ENCODE measurements around the gene ANAPC2.

Gene ANAPC2

GRCh38 chr9:137227054-137227852, 38.9 kb upstream of the ANAPC2 start, which contains the start of gene RNF224:
Gene RNF224, plus strand, starts transcription at chr9:137227502. Its CDS starts 834 bp downstream, at chr9:137228336.
- DNase-seq: peak; percentile 65 to 86 (median 76)

DNA sequence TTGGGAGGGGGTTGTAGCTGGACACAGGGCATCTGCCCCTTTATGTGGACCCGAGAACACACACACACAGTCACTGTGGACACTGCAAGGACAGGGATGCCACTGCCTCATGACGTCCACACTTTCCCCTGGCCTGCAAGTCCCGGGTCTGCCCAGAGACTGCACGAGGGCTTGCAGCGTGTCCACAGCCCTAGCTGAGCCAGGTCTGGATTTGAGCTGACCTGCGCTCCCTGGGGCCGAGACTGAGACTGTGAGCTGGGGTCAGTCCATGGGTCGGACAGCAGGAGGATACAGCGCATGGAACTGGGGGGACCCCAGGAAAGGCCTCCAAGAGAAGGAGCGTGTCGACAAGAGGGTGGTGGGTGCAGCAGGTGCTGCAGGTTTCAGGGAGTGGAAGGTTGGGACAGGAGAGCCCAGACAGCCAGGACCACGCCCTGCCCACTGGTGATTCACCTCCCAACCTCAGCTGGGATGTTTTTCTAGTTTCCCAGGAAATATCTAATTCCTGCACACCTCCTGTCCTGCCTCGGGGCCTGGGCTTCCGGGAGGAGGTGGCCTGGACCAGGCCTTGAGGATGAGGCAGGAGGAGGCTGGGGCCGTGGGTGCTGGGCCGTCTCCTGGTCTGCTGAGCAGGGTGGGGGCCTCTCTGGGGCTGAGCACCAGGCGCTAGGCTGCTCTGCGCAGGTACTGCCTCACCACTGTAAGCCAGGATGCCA, 38.1 kb upstream of the ANAPC2 start:
- no peak for DNase-seq

DNA sequence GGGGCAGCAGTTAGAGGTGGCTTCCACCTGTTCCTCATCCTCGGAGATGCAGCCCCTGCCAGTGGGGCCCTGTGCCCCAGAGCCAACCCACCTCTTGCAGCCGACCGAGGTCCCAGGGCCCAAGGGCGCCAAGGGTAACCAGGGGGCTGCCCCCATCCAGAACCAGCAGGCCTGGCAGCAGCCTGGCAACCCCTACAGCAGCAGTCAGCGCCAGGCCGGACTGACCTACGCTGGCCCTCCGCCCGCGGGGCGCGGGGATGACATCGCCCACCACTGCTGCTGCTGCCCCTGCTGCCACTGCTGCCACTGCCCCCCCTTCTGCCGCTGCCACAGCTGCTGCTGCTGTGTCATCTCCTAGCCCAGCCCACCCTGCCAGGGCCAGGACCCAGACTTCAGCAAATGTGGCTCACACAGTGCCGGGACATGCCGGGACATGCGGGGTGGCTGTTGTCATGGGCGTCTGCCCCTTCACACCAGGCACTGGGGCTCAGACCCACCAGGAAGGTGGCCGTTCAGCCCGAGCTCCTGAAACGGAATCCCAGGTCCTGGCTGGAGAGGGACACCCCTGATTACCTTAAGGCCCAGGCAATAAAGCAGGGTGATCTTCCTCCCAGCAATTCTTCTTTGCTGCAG, 37.5 kb upstream of the ANAPC2 start:
- DNase-seq: no peak

GRCh38 chr9:137224830-137225694, 36.7 kb upstream of the ANAPC2 start, which contains the start of gene CYSRT1:
Gene CYSRT1, plus strand, starts transcription at chr9:137225174. Its CDS starts 448 bp downstream, at chr9:137225622.
- no peak for DNase-seq

DNA sequence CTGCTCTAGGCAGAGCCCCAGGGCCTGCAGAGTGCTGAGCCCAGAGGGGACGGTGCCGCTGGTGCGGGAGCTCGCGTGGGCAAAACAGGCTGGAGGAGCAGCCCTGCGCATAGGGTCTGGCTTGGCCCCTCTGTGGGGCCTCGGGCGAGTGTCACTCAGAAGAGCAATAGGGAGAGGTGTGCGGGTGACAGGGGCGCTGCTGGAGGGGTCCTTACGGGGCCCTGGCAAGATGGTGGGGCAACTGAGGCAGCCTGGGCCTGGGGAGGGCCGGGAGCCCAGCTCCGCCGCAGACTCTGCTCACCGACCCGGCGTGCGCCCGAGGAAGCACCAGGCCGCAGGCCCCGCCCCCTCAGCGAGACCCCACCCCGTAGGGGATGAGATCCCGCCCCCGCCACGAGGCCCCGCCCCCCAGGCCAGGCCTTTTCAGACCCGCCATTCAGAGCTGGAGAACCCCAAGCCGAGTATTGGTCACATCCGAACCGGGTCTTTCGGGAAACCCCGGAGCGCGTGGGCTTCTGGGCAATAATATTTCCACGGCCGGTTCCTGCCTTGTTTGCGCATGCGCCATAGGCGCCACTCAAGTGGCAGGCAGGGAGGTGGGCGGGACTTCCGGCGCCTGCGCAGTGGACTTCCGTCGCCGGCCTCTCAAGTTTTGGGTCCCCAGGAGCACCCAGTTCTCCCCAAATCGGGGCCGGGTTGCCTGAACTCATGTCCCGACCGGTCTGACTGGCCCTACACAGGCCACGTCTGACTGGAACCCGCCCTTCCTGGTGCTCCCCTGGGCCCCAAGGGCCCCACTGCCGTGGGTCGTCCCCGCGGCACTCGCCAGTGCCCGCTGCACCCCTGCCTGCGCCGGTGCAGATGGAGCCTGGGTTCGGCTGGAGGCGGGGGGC, 35.0 kb upstream of the ANAPC2 start:
- peak; percentile 93 to 99 (median 99) for DNase-seq

DNA sequence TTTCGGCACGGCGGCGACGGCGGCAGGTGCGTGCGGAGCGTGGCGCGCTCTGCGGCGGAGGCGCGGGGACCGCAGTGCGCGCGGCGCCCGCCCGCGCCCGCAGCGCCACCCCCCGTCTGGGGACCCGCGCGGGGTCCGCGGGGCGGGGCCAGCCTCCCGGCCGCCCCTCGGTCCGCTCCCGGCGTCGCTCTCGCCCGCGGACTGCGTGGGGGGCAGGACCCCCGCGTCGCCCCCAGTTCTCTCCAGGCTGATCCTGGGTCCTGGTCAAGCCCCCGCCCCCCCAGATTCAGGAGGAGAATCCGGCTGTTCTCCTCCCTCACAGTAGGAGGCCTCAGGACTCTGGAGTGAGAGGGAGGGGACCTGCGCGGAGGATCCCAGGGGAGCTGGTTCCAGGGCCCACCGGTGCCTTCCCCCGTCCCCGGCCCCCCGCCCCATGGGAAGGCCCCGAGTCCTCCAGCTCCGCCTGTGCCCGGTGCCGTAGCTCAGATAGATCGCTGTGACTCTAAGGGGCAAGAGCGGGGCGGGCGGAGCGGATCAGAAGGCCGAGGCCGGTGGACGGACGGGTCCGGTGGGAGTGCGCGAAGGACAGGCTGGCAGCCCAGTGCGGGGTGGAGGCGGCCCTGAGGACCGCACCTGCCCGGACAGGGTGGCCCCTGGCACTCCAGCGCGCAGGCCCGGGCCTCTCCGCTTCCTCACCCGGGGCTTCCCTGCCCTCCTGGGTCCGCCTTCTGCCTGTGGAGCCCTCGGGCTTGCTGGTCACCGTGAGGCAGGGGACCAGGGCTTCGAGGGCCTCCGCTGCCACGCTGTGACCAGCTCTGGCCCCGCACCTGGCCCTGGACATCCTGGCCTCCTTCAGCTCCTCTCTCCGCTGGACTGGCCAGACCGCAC, 34.1 kb upstream of the ANAPC2 start, which contains the start of gene RNF208:
Gene RNF208 (minus strand): TSS at position 51 of the 888 bp plus-strand sequence. CDS start 1,028 bp downstream, outside the sequence.
- peak; percentile 2 to 78 (median 72) for DNase-seq

GRCh38 chr9:137221506-137222111, 33.2 kb upstream of the ANAPC2 start:
- peak in 2 of 3 experiments; percentile 55 to 60 for DNase-seq

GRCh38 chr9:137221095-137221505, 32.7 kb upstream of the ANAPC2 start:
- DNase-seq: no peak

DNA sequence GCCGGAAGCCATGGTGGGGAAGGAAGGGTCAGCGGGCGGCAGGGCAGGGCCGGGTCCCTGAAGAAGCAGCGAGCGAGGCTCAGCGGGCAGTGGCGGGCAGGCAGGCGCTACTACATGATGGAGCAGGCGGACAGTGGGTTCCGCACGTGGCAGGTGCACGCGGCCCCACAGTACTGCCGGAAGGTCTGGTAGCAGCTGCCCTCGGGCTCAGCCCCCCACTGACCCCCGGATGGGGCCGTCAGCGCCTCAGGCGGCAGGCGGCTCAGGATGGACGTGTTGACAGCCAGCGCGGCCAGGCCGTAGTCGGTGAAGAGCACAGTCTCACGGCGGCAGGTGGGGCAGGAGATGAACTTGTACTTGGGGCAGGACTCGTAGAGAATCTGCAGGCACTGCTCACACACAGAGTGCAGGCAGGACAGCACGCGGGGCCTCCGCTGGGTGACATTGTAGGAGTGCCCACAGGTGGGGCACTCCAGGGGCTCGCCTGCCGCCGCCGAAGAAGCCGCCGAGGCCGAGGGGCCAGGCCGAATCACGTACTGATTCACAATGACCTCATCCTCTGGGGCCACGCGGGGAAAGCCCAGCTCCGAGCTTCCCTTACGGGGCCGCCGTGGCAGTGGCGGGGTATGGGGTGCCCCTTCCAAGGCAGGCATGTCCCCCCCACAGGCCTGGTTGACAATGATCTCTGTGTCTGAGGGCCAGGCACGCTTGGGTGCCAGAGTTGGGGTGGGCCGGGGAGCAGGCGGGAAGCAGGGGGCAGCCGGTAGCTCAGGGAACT, 32.1 kb upstream of the ANAPC2 start:
- no peak for DNase-seq

- no peak for DNase-seq
Measured at GRCh38 chr9:137219757-137220316, 31.5 kb upstream of the ANAPC2 start.

DNA sequence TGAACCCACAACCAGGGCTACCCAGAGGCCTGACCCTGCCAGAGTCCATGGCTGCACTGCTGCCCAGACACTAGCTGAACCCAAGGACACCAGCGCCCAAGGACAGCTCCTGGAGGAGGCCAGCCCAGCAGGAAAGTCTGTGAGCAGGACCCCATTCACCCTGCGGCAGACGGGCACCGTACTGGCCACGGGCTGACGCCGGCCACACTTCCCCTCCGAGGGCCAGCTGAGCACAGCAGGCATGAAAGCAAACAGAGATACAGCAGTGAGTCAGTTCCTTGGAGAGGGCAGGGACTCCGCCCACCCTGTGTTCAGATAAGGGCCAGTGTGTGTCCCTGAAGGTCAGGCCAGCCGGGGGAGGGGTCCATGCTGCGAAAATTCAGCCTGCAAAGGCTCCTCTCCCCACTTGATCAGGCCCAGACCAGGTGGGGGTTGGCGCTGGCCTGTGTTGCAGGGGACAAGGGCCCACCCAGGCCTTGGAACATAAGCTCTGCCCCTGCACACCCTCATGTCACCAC, 30.5 kb upstream of the ANAPC2 start:
- no peak for DNase-seq

DNA sequence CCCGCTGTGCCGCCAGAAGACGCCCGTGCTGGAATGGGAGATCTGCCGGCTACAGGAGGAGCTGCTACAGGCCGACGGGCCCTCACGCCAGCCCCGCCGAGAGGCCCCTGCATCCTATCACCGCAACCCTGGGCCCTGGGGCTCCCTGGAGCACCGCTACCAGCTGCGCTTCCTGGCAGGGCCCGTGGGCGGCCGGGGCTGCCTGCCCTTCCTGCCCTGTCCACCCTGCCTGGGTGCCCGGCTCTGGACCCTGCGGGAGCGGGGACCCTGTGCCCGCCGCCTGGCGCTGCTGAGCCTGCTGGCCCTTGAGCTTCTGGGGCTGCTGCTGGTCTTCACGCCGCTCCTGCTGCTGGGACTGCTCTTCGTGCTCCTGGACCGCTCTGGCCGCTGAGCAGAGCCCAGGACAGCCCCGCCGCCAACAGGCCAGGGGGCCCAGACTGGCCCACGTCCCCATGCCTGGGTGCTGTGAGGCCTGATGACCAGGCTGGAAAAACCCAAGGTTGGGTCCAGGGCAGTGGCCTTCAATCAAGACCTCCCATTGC, 29.9 kb upstream of the ANAPC2 start:
- no peak for DNase-seq

DNA sequence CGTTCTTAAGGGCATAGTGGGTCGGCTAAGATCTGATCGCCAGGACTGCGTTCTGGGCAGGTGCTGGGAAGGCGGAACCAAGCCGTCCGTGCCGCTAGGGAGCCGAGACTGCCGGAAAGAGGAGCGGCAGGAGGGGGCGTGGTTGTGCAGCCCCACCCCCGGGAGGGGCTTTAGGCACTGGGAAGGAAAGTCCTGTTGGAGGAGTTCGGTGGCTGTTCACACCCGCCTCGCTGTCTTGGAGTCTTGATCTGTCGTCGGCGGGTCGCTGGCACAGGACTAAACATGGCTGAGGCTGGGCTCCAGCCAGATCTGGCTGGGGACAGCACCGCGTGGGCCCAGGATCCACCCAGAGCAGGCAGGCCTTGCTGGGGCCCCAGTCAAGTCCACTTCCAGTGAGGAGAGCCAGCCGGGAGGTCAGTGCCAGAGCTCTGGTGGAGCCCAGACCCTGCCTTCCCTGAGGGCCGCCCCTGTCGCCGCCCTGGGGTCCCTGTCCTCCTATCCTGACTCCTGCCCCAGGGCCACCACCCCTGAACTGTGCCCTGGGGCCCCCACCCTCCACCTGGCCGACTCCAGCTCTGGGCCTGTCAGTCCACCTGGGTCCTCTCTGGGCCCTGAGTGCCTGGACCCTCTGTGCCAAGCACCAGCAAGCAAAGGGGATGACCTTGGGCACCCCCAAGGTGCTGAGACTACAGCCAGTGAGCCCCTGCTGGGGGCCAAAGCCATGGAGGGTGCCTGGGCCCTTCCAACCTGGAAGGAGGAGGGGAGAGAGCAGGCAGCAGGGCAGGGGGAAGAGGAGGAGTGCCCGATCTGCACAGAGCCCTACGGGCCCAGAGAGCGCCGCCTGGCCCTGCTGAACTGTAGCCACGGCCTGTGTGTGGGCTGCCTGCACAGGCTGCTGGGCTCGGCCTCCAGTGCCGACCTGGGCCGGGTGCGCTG, 29.2 kb upstream of the ANAPC2 start:
- DNase-seq: peak in 1 of 3 experiments; percentile 41

- no peak for DNase-seq
Measured at GRCh38 chr9:137216188-137216965, 28.0 kb upstream of the ANAPC2 start.

DNA sequence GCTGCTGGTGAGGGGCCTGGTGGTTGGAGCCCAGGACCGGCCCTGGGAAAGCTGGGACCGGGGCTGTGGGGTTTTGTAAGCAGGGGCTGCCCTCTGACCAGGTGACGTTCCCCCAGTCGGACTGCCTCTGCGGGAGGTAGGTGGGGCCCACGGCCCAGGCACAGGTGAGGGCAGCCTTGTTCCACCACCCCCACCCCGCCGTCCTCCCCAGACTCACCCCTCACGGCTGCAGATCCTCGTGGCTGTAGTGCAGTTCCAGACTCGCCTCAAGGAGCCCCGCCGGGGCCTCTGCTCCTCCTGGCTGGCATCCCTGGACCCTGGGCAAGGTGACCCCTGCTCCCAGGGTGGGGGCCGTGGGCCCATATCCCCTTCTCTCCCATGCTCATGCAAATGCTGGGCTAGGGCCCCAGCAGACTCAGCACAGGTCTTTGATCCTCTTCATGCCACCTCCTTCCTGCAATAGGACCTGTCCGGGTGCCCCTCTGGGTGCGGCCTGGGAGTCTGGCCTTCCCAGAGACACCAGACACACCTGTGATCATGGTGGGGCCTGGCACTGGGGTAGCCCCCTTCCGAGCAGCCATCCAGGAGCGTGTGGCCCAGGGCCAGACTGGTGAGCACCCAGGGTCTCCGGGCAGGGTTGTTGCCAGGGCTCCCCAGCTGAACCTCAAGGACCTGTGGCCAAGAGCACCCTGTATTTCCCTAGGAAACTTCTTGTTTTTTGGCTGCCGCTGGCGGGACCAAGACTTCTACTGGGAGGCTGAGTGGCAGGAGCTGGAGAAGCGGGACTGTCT, 27.0 kb upstream of the ANAPC2 start:
- no peak for DNase-seq

Measured in NCI-H1417 (cell line).